HG02981 (cell line): ENCODE results near the gene NTM.
A peak's percentile ranks its signal among the peaks of the same experiment; 100 is the strongest.

Experiments used
- ATAC-seq: cut with Tn5 transposase; IDR thresholded peaks from one replicate; pipeline ENCODE4 v1.9.1; 2021; ENCODE audit warnings: mild to moderate bottlenecking, moderate library complexity; ENCODE audit not compliant: unreplicated experiment

Gene NTM

DNA sequence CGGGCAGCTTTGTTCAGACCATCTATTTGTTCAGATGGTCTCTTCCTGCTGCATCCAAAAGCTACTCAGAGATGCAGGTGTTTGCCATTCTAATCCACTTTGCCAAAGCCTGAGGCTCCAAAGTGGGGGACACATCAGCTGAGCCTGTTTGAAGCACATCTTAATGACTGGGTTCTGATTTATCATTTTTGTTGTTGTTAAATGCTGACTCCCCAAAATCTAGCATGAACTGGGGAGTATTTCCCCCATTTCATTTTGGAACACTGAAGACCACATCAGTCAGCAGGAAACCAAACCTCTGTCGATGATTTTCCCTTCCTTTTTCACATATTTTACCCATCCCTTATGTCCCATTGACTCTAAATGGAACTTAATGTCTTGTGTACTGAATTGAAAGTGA is 262.6 kb downstream of the NTM start:
- ATAC-seq, result no peak

DNA sequence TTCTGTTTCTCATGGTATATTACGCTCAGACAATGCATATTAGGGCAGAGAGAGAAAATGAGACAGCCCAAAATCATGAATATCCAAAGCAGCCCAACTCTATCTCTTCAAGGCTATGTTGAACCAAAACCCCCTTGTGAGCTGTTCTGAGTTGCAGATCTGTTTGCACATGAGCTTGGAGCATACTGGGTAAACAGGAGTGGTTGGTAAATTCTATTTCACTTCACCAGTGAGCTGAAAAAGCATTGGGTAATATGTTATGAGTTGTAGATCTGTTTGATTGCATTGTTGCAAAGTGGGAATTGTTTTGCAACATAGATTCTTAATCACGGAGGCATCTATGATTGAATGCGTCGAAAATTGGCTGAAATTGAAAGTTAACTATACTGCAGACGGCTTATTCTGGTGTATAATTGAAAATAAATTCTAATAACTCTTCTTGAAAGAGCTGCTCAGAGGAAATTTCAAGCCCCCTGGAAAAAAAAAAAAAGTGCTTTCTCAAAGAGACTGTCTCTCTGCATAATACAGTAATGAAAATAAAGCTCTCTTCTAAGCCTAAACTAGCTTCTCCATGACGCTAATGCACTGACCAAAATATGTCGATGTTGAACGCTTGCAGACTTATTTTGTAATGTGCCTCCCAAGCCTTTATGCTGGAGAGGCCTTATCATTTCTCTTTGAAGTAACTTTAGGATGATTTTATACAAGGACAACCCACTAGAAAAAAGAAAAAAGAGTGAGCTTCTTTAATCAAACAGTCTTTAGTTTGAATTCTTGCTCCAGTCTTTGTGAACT is 263.7 kb downstream of the NTM start:
- ATAC-seq, result no peak

DNA sequence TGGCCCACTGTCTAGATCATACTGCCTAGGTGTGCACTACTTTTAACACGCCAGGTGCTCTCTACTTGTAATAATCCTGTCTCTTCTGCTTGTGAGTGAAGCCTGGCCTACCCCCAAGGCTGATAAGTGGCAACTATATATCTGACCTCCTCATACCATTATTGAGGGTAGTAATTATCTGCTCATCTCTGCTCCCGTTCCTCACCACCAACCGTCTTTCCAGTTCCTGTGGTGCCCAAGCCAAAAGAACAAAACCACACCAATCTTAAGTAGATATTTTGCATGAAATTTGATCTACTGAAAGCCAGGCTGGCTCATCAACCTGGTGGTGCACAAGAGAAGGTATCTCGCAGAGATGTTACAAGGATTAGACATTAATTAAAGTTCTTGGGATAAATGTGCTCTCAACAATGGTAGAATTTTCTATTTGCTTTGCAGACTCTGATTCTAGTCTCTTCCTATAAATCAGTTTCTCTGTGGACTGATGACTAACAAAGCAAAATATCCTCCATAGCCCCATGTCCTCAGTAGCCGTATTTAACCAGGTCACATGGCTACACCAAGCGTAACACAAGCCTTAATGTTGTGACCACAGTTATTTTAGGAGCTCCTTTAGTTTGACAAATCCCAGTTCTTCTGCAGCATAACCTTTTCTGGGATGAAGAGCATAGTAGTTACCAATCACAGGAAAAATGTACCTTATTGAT is 267.2 kb downstream of the NTM start:
- ATAC-seq, result no peak

DNA sequence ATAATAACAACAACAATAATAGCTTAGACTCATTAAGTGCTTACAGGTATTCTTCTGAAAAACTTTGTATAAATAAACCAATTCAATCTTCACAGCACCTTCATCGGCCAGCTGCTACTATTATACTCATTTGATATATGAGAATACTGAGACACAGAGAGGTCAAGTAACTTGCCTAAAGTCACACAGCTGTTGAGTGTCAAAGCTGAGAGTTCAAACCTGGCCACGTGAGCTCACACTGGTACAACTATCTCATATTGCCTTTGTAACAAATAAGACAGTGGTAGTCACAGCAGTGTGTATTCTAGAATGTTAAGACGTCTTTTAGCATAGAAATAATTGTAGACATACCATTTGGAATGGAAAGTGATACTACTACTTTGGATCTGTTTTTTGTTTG is 268.5 kb downstream of the NTM start:
- no peak for ATAC-seq

DNA sequence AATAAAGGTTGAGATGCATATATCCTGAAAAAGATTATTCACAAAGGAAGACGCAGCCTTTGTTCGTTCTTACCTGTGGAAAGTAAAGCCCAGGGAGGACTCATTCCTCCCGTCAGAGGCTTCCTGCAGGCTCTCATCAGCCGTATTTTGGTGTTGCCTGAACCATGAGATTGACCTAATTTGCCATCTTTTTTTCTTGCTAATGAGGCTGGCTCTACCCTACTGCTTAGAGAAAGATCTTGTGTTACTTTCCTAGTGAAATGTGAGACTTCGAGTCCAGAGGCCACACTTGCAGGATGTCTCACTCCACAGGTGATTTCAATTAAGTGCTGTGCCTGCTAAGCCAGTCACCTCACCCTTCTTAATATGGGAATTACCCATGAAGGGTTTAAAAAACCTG is 269.9 kb downstream of the NTM start:
- no peak for ATAC-seq

DNA sequence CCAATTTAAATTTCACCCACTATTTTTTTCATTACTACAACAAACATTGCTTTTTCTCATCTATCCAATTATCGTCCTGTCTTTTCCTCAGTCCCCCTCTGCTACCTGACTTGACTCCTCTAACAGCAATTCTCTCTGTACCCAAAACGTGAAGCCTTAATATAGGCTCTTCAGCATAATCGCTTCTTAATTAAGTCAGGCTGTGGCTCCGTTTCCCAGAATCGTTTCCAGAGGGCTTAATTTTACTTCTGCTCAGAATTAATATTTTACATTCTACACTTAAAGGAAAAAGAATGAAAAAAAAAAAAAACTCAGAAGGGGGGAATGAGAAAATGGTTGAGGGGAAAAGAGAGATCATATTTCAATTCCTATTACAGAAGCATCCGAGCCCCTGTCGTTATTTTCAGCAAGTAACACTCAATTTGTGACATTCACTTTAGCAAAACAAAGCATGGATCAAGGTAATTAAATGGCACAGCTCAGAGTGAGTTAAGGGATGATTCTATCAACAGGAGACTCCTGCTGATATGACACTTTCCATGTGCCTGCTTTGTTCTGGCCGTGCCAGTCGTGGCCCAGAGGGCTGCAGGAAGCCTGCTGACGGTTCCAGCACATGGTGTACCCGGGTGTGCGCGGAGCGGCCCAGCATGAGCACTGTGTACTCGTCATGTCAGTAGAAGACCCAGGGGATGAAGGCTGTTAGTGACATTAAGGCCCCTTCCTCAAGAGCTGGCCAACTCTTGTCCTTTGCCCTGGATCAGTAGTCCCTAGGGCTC is 272.5 kb downstream of the NTM start:
- no peak for ATAC-seq

DNA sequence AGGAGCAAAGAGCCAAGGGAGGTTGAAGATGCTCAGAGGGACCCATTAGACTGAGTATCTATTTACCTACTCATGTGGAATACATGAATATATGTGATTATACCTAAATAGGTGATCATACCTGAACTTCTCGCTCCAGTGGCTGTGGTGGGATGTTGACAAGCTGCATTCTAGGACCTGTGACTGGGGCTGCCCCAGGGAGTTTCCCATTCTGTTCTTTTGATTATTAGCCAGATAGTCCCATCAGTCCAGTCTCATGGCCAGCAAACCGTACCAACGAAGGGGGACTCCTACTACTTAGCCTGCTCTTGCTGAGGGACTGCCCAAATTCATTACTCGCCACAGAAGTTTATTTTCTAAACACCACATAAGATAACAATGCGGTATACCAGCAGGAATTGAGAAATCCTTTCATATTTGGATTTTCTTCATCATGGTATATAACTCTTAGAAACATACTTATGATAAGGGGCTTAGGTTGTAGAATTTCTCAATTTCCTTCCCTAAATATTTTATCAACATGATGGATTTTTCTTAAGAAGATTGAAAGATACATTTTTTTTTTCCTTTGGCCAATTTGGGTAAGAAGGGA is 273.9 kb downstream of the NTM start:
- peak; percentile 63 for ATAC-seq

DNA sequence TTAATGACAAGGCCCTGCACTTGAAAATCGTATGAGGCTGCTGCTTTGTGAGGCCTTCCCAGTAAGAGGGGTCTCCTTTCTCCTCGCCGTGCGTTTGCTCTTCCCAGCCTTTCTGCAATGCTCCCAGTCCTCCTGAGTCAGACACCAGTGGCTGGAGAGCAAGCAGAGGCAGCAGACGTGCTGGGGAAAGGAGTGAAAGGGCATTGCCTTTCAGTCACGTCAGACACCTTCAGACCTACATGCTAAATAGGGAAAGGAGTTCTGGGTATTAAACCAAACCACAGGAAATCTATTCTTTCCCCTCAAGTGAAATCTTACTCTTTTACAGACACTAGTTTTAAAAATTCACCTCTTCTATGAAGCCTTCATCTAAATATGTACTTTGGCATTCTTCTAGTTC is 274.8 kb downstream of the NTM start:
- ATAC-seq, result no peak

DNA sequence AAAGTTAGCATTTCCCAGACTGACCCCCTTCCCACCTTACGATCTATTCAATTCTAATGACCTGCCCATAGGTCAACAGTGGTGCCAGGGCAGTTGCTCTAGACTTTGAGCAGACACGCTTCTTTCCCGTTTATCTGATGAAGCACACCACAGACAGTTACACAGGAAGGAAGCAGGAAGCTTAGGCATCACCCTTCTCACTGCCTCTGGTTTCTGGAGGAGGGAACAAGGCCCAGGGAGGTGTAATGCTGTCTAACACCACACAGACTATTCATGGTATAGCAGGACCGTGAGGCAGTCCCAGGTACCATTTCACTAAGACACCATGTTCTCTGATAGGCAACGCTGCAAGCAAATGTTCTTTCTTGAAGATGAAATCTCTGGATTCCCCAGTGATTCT is 279.4 kb downstream of the NTM start:
- no peak for ATAC-seq

DNA sequence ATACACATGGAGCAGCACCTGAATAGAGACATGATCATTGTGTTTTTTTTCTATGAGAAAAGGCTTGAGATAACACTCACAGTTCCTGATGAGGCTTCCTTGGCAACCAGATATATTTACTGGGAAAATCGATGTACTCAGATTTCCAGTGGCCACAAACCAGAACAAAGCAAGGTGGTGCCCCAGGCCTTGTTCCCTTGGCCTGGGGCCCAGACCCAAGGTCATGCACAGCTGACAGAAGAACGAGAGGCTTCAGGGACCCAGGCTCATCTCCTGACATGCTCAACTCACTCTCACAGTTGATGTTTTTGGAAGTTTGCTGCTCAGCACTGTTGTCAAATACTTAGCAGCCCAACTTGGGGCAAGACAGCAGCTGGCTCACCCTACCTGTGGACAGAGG is 281.8 kb downstream of the NTM start:
- no peak for ATAC-seq

DNA sequence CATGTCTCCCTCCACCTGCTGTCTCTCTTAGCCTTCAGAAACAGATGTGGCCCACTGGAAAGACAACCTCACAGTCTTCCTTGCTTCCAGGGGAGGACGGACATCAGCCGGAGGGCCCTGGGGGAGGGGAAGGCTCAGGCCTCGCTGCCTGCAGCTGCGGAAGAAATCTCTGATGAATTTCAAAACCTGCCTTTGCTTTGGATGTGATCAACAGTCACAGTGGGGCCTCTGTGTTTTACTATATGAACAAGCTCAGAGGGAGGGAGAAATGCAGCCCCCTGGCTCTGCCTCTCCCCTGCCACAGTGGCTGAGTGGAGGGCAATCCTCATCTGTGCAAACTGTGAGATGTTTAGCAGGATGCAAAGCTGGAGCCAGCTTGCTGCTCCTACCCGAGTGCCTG is 282.8 kb downstream of the NTM start:
- ATAC-seq, result no peak

DNA sequence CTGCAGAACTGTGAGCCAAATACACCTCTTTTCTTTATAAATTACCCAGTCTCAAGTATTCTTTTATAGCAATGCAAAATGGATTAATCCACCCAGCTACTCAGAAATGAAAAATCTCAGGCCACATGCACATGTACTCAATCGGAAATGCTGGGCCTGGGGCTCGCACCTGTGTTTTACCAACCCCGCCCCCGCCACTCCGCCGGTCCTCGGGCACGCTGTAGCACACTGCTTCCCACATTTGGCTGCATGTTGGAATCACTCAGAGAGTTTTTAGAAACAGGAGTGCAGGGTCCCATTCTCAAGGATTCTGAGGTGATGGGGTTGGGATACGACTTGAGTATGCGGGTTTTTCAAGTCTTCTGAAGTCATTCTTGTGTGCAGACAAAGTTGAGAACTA is 284.4 kb downstream of the NTM start:
- ATAC-seq, result no peak

DNA sequence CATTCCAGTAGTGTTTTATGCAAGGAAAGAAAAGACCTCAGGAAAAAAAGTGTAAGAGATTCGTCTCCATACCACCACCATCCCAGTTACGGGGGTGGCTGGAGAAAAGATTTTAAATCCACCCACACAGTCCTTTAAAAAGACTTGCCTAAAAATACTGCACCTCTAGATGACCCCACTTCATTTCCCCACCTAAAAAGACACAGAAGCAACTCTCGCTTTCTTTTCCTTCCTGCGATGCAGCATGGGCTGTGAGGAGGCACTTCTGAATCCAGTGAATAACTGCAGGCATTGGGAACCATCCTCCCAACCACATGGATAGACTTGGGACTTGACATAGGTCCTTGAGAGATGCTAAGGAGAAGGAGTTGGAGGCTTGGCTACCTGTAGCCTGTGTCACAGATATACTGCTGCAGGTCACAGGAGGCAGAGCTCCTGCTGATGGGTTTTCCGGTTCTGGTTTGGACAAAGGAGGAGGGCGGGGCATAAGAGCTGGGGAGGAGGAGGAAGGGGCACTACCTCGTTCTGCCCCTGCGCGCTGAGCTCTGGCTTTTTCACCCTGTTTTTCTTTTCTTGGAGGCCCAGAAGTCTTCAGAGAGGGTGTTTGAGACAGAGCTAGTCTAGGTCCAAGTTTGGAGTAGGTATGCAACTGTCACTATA is 285.9 kb downstream of the NTM start:
- no peak for ATAC-seq

DNA sequence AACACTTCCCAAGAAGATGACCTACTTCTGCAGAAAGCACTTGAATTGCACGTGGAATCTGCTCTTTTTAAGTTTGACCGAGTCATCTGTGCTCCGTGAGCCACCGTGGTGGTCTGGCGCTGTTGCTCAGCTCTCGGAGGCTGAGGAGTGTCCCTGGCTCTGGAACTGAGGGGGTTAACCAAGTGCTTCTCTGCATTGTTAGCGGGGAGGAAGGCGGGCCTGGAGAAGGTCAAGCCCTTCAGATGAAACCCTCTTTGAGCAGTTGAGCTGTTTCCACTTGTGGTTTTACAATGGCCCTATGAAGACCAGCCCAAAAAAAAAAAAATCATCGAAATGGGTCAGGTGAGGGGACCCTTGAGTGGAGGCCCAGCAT is 286.4 kb downstream of the NTM start:
- no peak for ATAC-seq

DNA sequence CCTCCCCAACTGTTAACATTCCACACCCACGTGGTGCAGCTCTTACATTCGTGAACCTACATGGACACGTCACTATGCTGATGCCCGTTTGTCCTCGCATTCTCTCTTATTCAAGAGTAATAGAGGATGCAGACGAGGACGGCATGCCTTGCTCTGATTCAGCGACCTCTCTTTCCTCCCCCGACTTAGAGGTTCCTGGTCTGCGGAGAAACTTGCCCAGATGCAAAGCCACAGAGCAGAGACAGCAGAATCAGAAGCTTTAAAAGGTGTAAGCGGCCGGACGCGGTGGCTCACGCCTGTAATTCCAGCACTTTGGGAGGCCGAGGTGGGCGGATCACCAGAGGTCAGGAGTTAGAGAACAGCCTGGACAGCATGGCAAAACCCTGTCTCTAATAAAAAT is 288.0 kb downstream of the NTM start:
- ATAC-seq, result no peak

DNA sequence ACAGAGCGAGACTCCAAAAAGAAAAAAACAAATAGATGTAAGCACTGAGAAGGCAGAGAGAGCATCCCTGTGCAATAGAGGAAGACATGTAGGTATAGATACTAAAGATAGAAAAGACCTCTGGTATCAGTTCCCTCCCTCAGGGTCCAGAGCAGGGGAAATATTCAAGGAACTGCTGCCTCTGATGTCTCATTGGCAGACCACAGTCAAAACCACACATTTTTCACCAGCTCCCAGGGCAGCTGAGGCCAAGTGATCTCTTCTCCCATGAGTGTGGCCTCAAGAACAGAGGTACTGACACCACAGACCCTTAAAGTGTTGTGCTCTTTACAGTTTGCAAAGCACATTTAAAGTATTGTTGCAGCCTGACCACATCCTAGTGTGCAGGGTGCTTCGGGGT is 288.5 kb downstream of the NTM start:
- ATAC-seq, result peak; percentile 72

DNA sequence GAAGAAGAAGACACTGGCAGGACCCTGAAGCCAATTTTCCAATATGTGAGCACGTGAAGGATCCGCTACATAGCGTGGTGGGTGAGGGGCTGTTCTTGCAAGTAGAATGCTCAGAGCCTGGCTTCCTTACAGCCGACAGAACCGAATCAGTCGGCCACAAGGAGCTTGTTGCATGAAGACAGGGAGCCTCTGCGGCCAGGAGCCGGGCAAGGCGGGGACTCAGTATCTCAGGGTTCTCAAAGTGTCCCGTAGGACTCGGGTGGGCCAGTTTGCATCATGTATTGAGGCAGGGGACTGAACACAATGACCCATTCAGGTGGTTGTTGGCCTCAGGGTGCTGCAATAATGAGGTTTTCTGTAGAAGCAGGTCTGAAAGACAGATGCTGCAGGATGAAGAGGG is 289.5 kb downstream of the NTM start:
- ATAC-seq, result no peak

DNA sequence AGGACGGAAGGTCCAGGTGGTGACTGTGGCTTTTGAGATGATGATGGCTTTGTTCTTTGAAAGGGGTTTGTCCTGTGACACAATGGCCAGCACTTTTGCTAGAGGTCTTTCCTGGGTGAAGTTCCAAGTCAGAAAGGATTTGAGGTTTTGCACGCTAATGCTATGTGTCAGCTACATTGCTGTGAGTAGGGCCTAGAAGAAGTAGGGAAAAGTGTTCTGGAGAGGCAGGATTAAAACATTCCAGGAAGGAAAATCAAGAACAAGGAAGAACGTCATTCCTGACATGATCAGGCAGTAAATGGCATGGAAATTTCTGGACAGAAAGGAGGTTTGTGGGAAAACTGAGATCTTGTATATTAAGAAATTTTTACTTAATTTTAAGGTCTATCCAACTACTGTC is 290.7 kb downstream of the NTM start:
- ATAC-seq, result no peak

DNA sequence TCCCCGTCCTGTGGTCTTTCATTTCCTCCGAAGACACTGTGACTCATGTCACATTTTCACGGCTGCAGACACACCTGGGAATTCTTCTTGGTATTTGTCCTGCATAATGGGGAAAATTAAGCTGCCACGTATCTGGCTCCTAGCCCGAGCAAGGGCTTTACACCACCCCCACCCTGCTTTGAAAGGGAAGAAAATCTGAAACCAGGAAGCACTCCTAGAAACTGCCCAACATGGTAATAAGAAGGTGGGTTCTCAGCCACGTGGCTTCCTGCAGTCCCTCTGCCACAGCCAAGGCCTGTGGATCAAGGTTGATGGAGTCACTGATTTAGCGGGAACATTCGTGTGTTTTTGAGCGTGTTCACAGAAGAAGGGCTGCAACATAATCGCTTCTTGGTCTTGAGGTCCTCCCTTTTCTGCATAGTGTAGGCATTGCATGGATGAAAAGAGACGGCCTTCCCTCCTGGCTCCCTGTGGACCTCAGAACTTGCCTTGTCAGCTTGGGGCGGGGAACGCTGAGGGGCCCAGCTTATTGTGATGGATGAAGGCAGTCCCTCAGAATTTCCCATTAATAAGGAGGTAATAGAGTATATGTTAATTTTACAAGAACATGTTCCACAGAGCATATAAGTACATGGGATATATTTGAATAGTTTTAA is 292.0 kb downstream of the NTM start:
- ATAC-seq, result no peak

DNA sequence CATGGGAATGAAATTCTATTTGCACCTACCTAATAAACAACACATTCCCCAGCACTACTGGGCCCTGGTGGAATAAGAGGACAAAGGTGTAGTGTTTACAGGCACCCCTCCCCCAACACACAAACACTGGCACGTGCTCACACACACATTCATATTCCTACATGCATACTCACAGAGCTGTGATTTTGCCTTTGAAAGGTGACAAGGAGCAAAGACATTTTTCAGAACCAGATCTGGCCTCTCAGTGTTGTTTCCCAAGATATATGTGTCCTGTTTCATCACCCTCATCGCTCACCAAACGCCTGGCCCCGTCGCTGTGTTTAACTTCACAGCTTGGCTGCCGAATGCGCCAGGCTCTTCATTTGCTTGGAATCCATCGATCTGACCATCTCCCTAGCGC is 292.6 kb downstream of the NTM start:
- ATAC-seq, result no peak
